ENCODE measurements around the gene ABCC3.

The ABCC3 gene

DNA sequence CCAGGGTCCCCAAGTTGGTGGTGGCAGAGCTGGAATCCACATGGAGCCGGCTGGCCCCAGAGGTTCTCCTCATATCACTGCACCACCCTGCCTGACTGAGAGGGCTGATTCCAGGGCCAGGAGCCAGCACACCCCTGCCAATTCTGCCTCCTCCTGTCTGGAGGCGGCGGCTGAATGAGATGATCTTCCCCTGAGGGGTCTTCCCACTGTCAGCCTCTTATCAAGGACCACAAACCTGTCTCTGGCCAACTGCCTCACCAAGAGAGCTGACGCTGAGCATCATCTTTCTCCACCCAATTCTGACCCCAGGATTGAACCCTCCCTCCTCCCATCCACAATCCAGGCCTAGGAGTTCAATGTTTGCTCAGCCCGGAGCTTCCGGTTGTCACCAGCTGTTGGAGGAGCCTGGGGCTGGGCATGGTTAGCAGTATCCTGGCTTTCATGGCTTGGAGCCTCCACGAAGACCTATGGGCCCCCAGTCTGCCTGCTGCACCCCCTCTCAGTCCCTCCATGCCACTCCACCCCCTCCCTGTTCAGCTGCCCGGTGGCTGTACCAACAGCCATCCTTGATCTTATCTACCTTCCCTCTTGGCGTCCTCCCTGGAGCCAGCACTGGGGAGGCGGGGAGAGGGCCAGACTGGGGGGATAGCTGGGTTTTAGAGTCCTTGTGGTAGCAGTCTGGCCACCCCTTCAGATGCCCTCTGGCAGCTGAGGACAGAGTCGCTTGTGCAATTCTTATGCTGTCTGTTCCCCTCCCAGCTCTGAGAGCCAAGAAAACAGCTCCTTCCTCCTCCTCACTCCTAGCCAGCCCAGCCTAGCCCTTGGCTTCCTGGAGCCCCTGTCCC is 25.6 kb downstream of the ABCC3 start:
- Histone ChIP-seq H3K4me3 (ENCODE audit: low read length in 2 of 2) (no peak overlapping the region), H3K27me3 (ENCODE audit: control insufficient read depth in 3 of 3, insufficient read depth in 3 of 3, low read depth in 1 of 3, low read length in 3 of 3) (peaks cover 0 to 22% (median 0%) of the 10 kb centered on the region in 3 experiments), H3K9me3 (replicated peaks in 1 of 2; ENCODE audit: control insufficient read depth in 2 of 2, insufficient read depth in 1 of 2, low read depth in 1 of 2, low read length in 2 of 2) (no peaks in the 10 kb centered on the region), H2BK120ac (ENCODE audit: low read depth, low read length) (no peak overlapping the region), H4K91ac (ENCODE audit: low read depth, low read length, poor library complexity) (no peak overlapping the region), H3K18ac (ENCODE audit: low read length) (peak overlapping the region; percentile 59), H3K4me2 (ENCODE audit: insufficient read depth, low read length, poor library complexity, severe bottlenecking) (no peak overlapping the region), H2AFZ (ENCODE audit: low read length) (no peak overlapping the region), H4K8ac (ENCODE audit: low read depth, low read length) (no peak overlapping the region), H3K27ac (replicated peaks; ENCODE audit: low read length) (no peak overlapping the region), H2AK5ac (ENCODE audit: low read depth, low read length) (peak overlapping the region; percentile 88), H2BK15ac (ENCODE audit: low read length) (peak overlapping the region; percentile 53), H2BK12ac (ENCODE audit: low read length) (no peak overlapping the region), H3K4me1 (ENCODE audit: control insufficient read depth in 2 of 2, insufficient read depth in 1 of 2, low read depth in 1 of 2, low read length in 2 of 2) (peaks cover 3 to 10% of the 10 kb centered on the region in 2 donors), H3K23ac (ENCODE audit: low read depth, low read length, poor library complexity) (peak overlapping the region; percentile 56), H3K79me1 (ENCODE audit: low read depth, low read length) (no peaks in the 10 kb centered on the region), H3K4ac (ENCODE audit: low read length) (no peak overlapping the region), H3K9ac (ENCODE audit: low read depth, low read length, poor library complexity) (peak overlapping the region; percentile 25), H3K14ac (ENCODE audit: low read length) (no peak overlapping the region), H2BK5ac (ENCODE audit: low read length) (no peak overlapping the region), H3K36me3 (replicated peaks in 1 of 2; ENCODE audit: control insufficient read depth in 2 of 2, insufficient read depth in 2 of 2, low read length in 2 of 2) (no peaks in the 10 kb centered on the region)
- no peak for DNase-seq (ENCODE audit: low spot score)
- WGBS, 2 donors (ENCODE audit: extremely low coverage in 2 of 2, insufficient read length in 2 of 2, insufficient replicate concordance in 1 of 2) = no CpG with 5 or more reads among the region's 11 CpGs

DNA sequence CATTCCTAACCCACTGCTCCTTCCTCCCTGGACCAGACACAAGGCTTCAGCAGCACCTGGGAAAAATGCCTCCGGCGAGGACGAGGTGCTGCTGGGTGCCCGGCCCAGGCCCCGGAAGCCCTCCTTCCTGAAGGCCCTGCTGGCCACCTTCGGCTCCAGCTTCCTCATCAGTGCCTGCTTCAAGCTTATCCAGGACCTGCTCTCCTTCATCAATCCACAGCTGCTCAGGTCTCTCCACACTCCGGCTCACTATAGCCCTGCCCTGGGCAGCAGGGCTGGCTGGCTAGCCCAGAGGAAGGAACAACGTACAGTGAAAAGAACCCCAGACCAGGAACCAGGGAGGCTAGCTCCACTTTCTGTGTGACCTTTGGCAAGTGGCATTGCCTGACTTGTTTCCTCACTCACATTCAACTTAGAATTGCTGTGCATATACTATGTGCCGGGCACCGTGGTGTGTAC is 26.2 kb downstream of the ABCC3 start:
- Histone ChIP-seq H3K4me3 (ENCODE audit: low read length in 2 of 2) (no peak overlapping the region), H3K23ac (ENCODE audit: low read depth, low read length, poor library complexity) (no peak overlapping the region), H3K4ac (ENCODE audit: low read length) (no peak overlapping the region), H3K4me1 (ENCODE audit: control insufficient read depth in 2 of 2, insufficient read depth in 1 of 2, low read depth in 1 of 2, low read length in 2 of 2) (peaks cover 3 to 10% of the 10 kb centered on the region in 2 donors), H2BK120ac (ENCODE audit: low read depth, low read length) (no peak overlapping the region), H2AK5ac (ENCODE audit: low read depth, low read length) (peak overlapping the region; percentile 88), H3K79me1 (ENCODE audit: low read depth, low read length) (no peaks in the 10 kb centered on the region), H3K9ac (ENCODE audit: low read depth, low read length, poor library complexity) (peak overlapping the region; percentile 25), H3K4me2 (ENCODE audit: insufficient read depth, low read length, poor library complexity, severe bottlenecking) (no peak overlapping the region), H2BK5ac (ENCODE audit: low read length) (no peak overlapping the region), H3K27me3 (ENCODE audit: control insufficient read depth in 3 of 3, insufficient read depth in 3 of 3, low read depth in 1 of 3, low read length in 3 of 3) (peaks cover 0 to 22% (median 0%) of the 10 kb centered on the region in 3 experiments), H3K36me3 (replicated peaks in 1 of 2; ENCODE audit: control insufficient read depth in 2 of 2, insufficient read depth in 2 of 2, low read length in 2 of 2) (no peaks in the 10 kb centered on the region), H3K18ac (ENCODE audit: low read length) (peak overlapping the region; percentile 21), H3K27ac (replicated peaks; ENCODE audit: low read length) (no peak overlapping the region), H2BK12ac (ENCODE audit: low read length) (peak overlapping the region; percentile 47), H3K14ac (ENCODE audit: low read length) (no peak overlapping the region), H2AFZ (ENCODE audit: low read length) (no peak overlapping the region), H4K91ac (ENCODE audit: low read depth, low read length, poor library complexity) (no peak overlapping the region), H3K9me3 (replicated peaks in 1 of 2; ENCODE audit: control insufficient read depth in 2 of 2, insufficient read depth in 1 of 2, low read depth in 1 of 2, low read length in 2 of 2) (no peaks in the 10 kb centered on the region), H2BK15ac (ENCODE audit: low read length) (peak overlapping the region; percentile 53), H4K8ac (ENCODE audit: low read depth, low read length) (no peak overlapping the region)
- no CpG with 5 or more reads among the region's 10 CpGs for WGBS, 2 donors (ENCODE audit: extremely low coverage in 2 of 2, insufficient read length in 2 of 2, insufficient replicate concordance in 1 of 2)
- DNase-seq (ENCODE audit: low spot score) = no peak

DNA sequence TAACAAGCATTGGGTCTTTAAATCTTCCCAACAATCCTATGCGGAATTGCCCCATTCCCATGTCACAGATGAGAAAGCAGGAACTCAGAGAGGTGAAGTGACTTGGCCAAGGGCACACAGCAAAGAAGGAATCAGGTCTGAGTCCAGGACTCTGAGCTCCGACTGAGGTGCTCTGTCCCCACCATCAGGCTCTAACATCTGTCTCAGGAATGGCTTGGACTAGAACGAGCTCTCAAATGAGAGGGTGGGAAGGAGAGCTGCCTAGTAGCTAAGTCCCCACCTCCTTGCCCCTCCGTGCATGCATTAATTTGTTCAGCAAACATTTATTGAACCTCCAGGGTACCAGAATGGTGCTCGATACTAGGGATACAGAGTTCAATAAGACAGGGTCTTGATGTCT is 26.7 kb downstream of the ABCC3 start:
- Histone ChIP-seq H3K79me1 (ENCODE audit: low read depth, low read length) (no peaks in the 10 kb centered on the region), H2BK12ac (ENCODE audit: low read length) (no peak overlapping the region), H3K27ac (replicated peaks; ENCODE audit: low read length) (no peak overlapping the region), H3K27me3 (ENCODE audit: control insufficient read depth in 3 of 3, insufficient read depth in 3 of 3, low read depth in 1 of 3, low read length in 3 of 3) (peaks cover 0 to 22% (median 0%) of the 10 kb centered on the region in 3 experiments), H3K4me2 (ENCODE audit: insufficient read depth, low read length, poor library complexity, severe bottlenecking) (no peak overlapping the region), H2BK5ac (ENCODE audit: low read length) (no peak overlapping the region), H2BK120ac (ENCODE audit: low read depth, low read length) (no peak overlapping the region), H2BK15ac (ENCODE audit: low read length) (no peak overlapping the region), H2AFZ (ENCODE audit: low read length) (peak overlapping the region; percentile 62), H4K91ac (ENCODE audit: low read depth, low read length, poor library complexity) (no peak overlapping the region), H3K9ac (ENCODE audit: low read depth, low read length, poor library complexity) (no peak overlapping the region), H3K23ac (ENCODE audit: low read depth, low read length, poor library complexity) (no peak overlapping the region), H2AK5ac (ENCODE audit: low read depth, low read length) (no peak overlapping the region), H3K36me3 (replicated peaks in 1 of 2; ENCODE audit: control insufficient read depth in 2 of 2, insufficient read depth in 2 of 2, low read length in 2 of 2) (no peaks in the 10 kb centered on the region), H3K14ac (ENCODE audit: low read length) (no peak overlapping the region), H3K18ac (ENCODE audit: low read length) (peak overlapping the region; percentile 20), H3K9me3 (replicated peaks in 1 of 2; ENCODE audit: control insufficient read depth in 2 of 2, insufficient read depth in 1 of 2, low read depth in 1 of 2, low read length in 2 of 2) (no peaks in the 10 kb centered on the region), H3K4me3 (ENCODE audit: low read length in 2 of 2) (no peak overlapping the region), H3K4me1 (ENCODE audit: control insufficient read depth in 2 of 2, insufficient read depth in 1 of 2, low read depth in 1 of 2, low read length in 2 of 2) (peaks cover 3 to 10% of the 10 kb centered on the region in 2 donors), H4K8ac (ENCODE audit: low read depth, low read length) (no peak overlapping the region), H3K4ac (ENCODE audit: low read length) (no peak overlapping the region)
- WGBS, 2 donors (ENCODE audit: extremely low coverage in 2 of 2, insufficient read length in 2 of 2, insufficient replicate concordance in 1 of 2) = no CpG with 5 or more reads among the region's 5 CpGs
- DNase-seq (ENCODE audit: low spot score) = no peak

DNA sequence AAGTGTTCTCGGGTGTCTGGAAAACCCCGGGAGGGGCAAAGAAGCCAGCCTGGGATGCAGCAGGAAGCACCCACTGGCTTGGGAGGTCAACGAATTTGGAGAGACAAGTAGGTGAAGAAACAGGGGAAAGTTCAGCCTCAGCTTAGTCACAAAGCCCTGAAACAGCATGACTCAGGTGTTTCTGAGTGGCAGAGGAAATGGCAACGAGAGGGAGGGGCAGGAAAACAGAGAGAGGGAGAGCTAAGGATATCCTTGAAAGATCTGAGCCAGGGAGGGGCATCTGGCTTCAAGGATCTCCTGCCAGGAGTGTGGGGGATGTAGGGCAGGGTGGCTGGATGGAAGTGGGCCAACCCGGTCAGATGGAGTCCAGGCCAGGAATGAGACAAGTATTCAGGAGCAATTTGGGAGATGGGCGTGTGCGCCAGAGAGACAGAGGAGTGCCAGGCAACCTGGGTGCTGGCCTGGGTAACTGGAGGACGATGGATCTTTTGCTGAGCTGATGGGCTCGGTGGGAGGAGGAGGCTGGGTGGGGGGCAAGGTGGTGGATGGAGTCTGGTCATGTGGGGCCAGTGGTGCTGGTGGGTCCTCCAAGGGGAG is 27.2 kb downstream of the ABCC3 start:
- H3K4me3 ChIP-seq (ENCODE audit: low read length in 2 of 2) = no peak overlapping the region
- H3K27ac ChIP-seq (replicated peaks; ENCODE audit: low read length) = no peak overlapping the region
- no peaks in the 10 kb centered on the region for H3K36me3 ChIP-seq (replicated peaks in 1 of 2; ENCODE audit: control insufficient read depth in 2 of 2, insufficient read depth in 2 of 2, low read length in 2 of 2)
- H2BK5ac ChIP-seq (ENCODE audit: low read length) = no peak overlapping the region
- no peak for DNase-seq (ENCODE audit: low spot score)
- H4K91ac ChIP-seq (ENCODE audit: low read depth, low read length, poor library complexity) = no peak overlapping the region
- no peak overlapping the region for H3K4ac ChIP-seq (ENCODE audit: low read length)
- no peak overlapping the region for H2BK12ac ChIP-seq (ENCODE audit: low read length)
- peaks cover 0 to 21% (median 0%) of the 10 kb centered on the region in 3 experiments for H3K27me3 ChIP-seq (ENCODE audit: control insufficient read depth in 3 of 3, insufficient read depth in 3 of 3, low read depth in 1 of 3, low read length in 3 of 3)
- H4K8ac ChIP-seq (ENCODE audit: low read depth, low read length) = no peak overlapping the region
- no peaks in the 10 kb centered on the region for H3K9me3 ChIP-seq (replicated peaks in 1 of 2; ENCODE audit: control insufficient read depth in 2 of 2, insufficient read depth in 1 of 2, low read depth in 1 of 2, low read length in 2 of 2)
- H3K18ac ChIP-seq (ENCODE audit: low read length) = peak overlapping the region; percentile 46
- no CpG with 5 or more reads among the region's 9 CpGs for WGBS, 2 donors (ENCODE audit: extremely low coverage in 2 of 2, insufficient read length in 2 of 2, insufficient replicate concordance in 1 of 2)
- peak overlapping the region; percentile 62 for H2AFZ ChIP-seq (ENCODE audit: low read length)
- H3K23ac ChIP-seq (ENCODE audit: low read depth, low read length, poor library complexity) = no peak overlapping the region
- H3K14ac ChIP-seq (ENCODE audit: low read length) = no peak overlapping the region
- H3K9ac ChIP-seq (ENCODE audit: low read depth, low read length, poor library complexity) = no peak overlapping the region
- H2BK120ac ChIP-seq (ENCODE audit: low read depth, low read length) = no peak overlapping the region
- peak overlapping the region; percentile 41 for H2AK5ac ChIP-seq (ENCODE audit: low read depth, low read length)
- H2BK15ac ChIP-seq (ENCODE audit: low read length) = no peak overlapping the region
- no peak overlapping the region for H3K4me2 ChIP-seq (ENCODE audit: insufficient read depth, low read length, poor library complexity, severe bottlenecking)
- peaks cover 3 to 10% of the 10 kb centered on the region in 2 donors for H3K4me1 ChIP-seq (ENCODE audit: control insufficient read depth in 2 of 2, insufficient read depth in 1 of 2, low read depth in 1 of 2, low read length in 2 of 2)
- no peaks in the 10 kb centered on the region for H3K79me1 ChIP-seq (ENCODE audit: low read depth, low read length)

Data from neuronal stem cell (in vitro differentiated cells).